Activated CD8-positive, alpha-beta T cell treated with anti-CD3 and anti-CD28 coated beads for 36 hours (primary cell): ENCODE results near the gene MOAP1. TPM values are rescaled to one million over a fixed set of nuclear protein-coding genes. Genes with fewer than 3 reads are reported as not detected.

Source experiments
- ATAC-seq: fragments of 200-7000 bp; cut with Tn5 transposase; one replicate; pipeline ENCODE4 v1.10.0; 2021; ENCODE audit warnings: mild to moderate bottlenecking, moderate library complexity
- CTCF ChIA-PET: fragments of 350-600 bp; sonication (Branson Sonifier 250); formaldehyde crosslinking; loops from one replicate; lab custom pipeline; 2021; ENCODE audit warnings: antibody characterized with exemption; lab: Charles Lee
- POLR2A ChIA-PET: fragments of 350-600 bp; sonication (Branson Sonifier 250); formaldehyde crosslinking; loops from one replicate; lab custom pipeline; 2021; ENCODE audit warnings: antibody characterized with exemption; lab: Charles Lee
- DNase-seq: peaks from one replicate; pipeline ENCODE4 v3.0.0-alpha.2; 2020
- H3K27ac Mint-ChIP-seq: one replicate; pipeline ENCODE4 v1.8.0; 2021; ENCODE audit warnings: mild to moderate bottlenecking, mixed read lengths
- H3K27me3 Mint-ChIP-seq: one replicate; pipeline ENCODE4 v1.8.0; 2021; ENCODE audit warnings: mixed read lengths
- H3K36me3 Mint-ChIP-seq: one replicate; pipeline ENCODE4 v1.8.0; 2021; ENCODE audit warnings: low read depth, mixed read lengths
- H3K4me1 Mint-ChIP-seq: one replicate; pipeline ENCODE4 v1.8.0; 2021; ENCODE audit warnings: low read depth, mixed read lengths
- H3K4me3 Mint-ChIP-seq: one replicate; pipeline ENCODE4 v1.8.0; 2021; ENCODE audit warnings: mild to moderate bottlenecking, moderate library complexity, mixed read lengths
- H3K9me3 Mint-ChIP-seq: one replicate; pipeline ENCODE4 v1.8.0; 2021; ENCODE audit warnings: mixed read lengths
- CTCF ChIP-seq: fragments of 200-600 bp; IDR thresholded peaks from one replicate; pipeline ENCODE4 v1.8.0; 2022; ENCODE audit warnings: antibody characterized with exemption, mild to moderate bottlenecking
- intact Hi-C: fragments of 100-400 bp; cut with micrococcal nuclease; formaldehyde crosslinking; loops from one replicate; pipeline ENCODE4 v1.10.0; 2022
- total RNA-seq, 2 experiments: library from RNA; stranded (reverse); gene quantifications; one replicate each; pipeline ENCODE4 v1.2.3, GENCODE V29; 2021

Gene MOAP1
- total RNA-seq, 2 experiments from 2014 or later: 19.1 to 19.6 TPM

DNA sequence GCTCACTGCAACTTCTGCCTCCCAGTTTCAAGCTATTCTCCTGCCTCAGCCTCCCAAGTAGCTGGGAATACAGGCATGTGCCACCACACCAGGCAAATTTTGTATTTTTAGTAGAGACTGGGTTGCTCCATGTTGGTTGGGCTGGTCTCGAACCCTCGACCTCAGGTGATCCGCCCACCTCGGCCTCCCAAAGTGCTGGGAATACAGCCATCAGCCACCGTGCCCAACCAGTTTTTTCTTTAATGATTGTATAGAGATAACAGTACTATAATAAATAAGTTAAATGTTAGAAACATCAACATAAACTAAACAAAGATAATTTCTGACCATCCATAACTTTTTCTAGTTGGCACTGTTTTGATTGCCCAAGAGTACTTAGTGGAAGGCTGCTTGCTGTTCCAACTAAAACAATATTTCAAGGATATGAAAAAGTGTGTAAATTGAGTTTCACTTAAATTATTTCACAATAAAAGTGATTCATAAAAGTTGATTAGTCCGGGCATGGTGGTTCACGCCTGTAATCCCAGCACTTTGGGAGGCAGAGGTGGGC, 16.5 kb upstream of the MOAP1 start:
- no peak overlapping the region for H3K4me3 Mint-ChIP-seq
- TF ChIP-seq CTCF: no peak
- H3K27ac Mint-ChIP-seq: no peak overlapping the region
- no peak for DNase-seq
- intact Hi-C loops: no loop called here
- H3K9me3 Mint-ChIP-seq: no peaks in the 10 kb centered on the region
- ChIA-PET CTCF (no interaction called here), POLR2A (no interaction called here)
- ATAC-seq: no peak
- H3K4me1 Mint-ChIP-seq: peaks cover 19% of the 10 kb centered on the region
- H3K27me3 Mint-ChIP-seq: no peaks in the 10 kb centered on the region
- peaks cover 21% of the 10 kb centered on the region for H3K36me3 Mint-ChIP-seq

DNA sequence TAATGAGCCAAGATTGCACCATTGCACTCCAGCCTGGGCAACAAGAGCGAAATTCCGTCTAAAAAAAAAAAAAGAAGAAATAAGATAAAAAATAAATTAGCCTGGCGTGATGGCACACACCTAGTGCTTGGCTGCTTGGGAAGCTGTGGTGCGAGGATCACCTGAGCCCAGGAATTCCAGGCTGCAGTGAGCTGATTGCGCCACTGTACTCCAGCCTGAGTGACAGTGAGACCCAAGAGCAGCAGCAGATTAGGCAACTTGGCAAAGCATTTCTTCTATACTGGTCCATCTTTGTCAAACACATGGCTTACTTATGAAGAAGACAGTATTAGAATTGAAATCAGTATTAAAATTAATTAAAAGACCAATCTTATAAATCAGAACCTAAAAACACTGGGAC, 15.9 kb upstream of the MOAP1 start:
- Mint-ChIP-seq H3K4me3 (no peak overlapping the region), H3K27me3 (no peaks in the 10 kb centered on the region), H3K4me1 (peaks cover 16% of the 10 kb centered on the region), H3K27ac (no peak overlapping the region), H3K36me3 (peaks cover 19% of the 10 kb centered on the region), H3K9me3 (no peaks in the 10 kb centered on the region)
- no peak for TF ChIP-seq CTCF
- POLR2A ChIA-PET: no interaction called here
- no peak for DNase-seq
- ATAC-seq: no peak
- intact Hi-C loops: no loop called here
- CTCF ChIA-PET: no interaction called here

GRCh38 chr14:93199031-93199430, 14.3 kb upstream of the MOAP1 start:
- POLR2A ChIA-PET: interaction anchor here (0.6 kb wide), 1 partner anchor 1639 kb away, joined by 3 read pairs; no protein-coding TSS in a partner anchor
- ATAC-seq: no peak
- intact Hi-C loops: no loop called here

DNA sequence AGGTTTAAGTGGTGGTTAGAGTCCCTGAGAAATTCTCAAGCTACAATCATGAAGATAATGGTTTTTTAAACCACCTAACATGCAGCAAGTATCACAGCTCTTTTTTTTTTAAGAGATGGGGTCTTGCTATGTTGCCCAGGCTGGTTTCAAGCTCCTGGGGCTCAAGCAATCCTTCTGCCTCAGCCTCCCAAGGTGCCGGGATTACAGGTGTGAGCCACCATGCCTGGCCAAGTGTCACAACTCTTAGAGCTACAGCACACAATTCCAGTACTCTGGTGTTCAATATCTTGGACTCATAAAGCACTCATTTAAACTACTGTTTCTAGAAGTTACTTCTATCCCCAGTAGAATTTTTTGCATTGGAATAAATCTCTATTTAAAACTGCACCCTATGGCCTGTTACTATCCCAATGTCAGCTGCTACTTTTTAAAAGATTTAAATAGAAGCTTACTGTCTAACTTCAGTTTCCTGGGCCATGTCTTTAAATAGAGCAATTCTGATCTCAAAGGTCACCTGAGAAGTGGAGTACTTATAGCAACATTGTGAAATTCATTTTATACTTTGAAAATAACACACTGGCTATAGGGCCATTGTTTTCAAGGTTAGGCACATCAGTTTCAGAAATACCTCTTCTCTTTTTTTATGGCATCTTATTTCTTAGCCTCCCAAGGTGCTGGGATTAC, 10.8 kb upstream of the MOAP1 start:
- no peaks in the 10 kb centered on the region for H3K9me3 Mint-ChIP-seq

More at GRCh38 chr14:93199031-93199430, 14.3 kb upstream of the MOAP1 start:
- Mint-ChIP-seq H3K27ac (no peak overlapping the region), H3K9me3 (no peaks in the 10 kb centered on the region), H3K4me3 (no peak overlapping the region), H3K27me3 (no peaks in the 10 kb centered on the region), H3K36me3 (peaks cover 12% of the 10 kb centered on the region), H3K4me1 (peaks cover 3% of the 10 kb centered on the region)
- CTCF ChIA-PET: interaction anchor here (0.9 to 1.5 kb wide), 3 partner anchors 15 to 86 kb away, joined by 3 to 6 read pairs (median 5); partner anchors contain the start of genes LYSET and MOAP1
- no peak for DNase-seq
- no peak for TF ChIP-seq CTCF

More for the DNA sequence above, 10.8 kb upstream of the MOAP1 start:
- ChIA-PET CTCF (interaction anchor here (0.7 to 2.0 kb wide), 3 partner anchors 9 to 82 kb away, joined by 3 to 5 read pairs (median 5); partner anchors contain the start of genes LYSET and MOAP1), POLR2A (interaction anchor here (0.8 to 1.1 kb wide), 3 partner anchors 9 to 11 kb away, joined by 3 to 4 read pairs (median 3); partner anchors contain the start of genes LYSET and MOAP1)
- TF ChIP-seq CTCF: no peak
- Mint-ChIP-seq H3K27me3 (no peaks in the 10 kb centered on the region), H3K27ac (no peak overlapping the region), H3K4me1 (no peaks in the 10 kb centered on the region), H3K36me3 (peaks cover 10% of the 10 kb centered on the region), H3K4me3 (no peak overlapping the region)
- ATAC-seq (no peak), DNase-seq (no peak)
- intact Hi-C loops: no loop called here
